SJCRH30 (cell line): Measurements from ENCODE around the gene MSS51. TPM values are rescaled to one million over a fixed set of nuclear protein-coding genes. Genes with fewer than 3 reads are reported as not detected.
"Not testable (repeated sequence)": the region's sequence is repeated elsewhere in the genome, so short reads cannot be mapped to it uniquely, and the experiment has no call there.

Experiments
- DNase-seq, 2 experiments: peaks; one replicate each; pipeline ENCODE4 v3.0.0-alpha.2; 2015 to 2020
- H3K27ac ChIP-seq: fragments of 250-450 bp; sonication (Bioruptor Pico); 2 replicates; pipeline ENCODE4 v1.5.1; 2020; ENCODE audit warnings: mild to moderate bottlenecking, moderate library complexity
- H3K27me3 ChIP-seq: fragments of 250-450 bp; sonication (Bioruptor Pico); 2 replicates; pipeline ENCODE4 v1.5.1; 2020; ENCODE audit warnings: mild to moderate bottlenecking, moderate library complexity
- H3K36me3 ChIP-seq: fragments of 250-450 bp; sonication (Bioruptor Pico); 2 replicates; pipeline ENCODE4 v1.5.1; 2020; ENCODE audit warnings: mild to moderate bottlenecking, moderate library complexity
- H3K4me1 ChIP-seq: fragments of 250-450 bp; sonication (Bioruptor Pico); 2 replicates; pipeline ENCODE4 v1.5.1; 2020; ENCODE audit warnings: mild to moderate bottlenecking, moderate library complexity
- H3K4me3 ChIP-seq: fragments of 250-450 bp; sonication (Bioruptor Pico); 2 replicates; pipeline ENCODE4 v1.5.1; 2020; ENCODE audit warnings: mild to moderate bottlenecking, moderate library complexity
- H3K9me3 ChIP-seq: fragments of 250-450 bp; sonication (Bioruptor Pico); replicated peaks from 2 replicates; pipeline ENCODE4 v1.5.1; 2020; ENCODE audit warnings: mild to moderate bottlenecking, moderate library complexity
- total RNA-seq: library from RNA; depleted of rRNA; stranded (reverse); fragments of >200 nt; shearing (Covaris generic); gene quantifications from 2 replicates; pipeline ENCODE4 v1.2.3, GENCODE V29; 2014; rRNA removed

The MSS51 gene
- total RNA-seq, 1 experiment from 2014 or later = 1.2 TPM

DNA sequence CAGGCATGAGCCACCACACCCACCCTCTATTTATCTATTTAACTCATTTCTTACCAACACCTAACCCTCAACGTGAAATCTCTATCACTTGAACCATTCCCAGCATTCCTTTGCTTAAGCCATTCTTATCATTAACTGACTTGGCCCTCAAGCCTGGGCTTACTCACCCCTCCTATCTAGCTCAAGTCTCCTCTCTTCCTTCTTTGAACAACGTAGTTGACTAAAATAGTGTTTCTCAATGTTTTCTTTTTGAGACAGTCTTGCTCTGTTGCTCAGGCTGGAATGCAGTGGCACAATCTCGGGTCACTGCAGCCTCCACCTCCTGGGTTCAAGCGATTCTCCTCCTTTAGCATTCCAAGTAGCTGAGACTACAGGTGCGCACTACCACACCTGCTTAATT lies 26.5 kb downstream of the MSS51 start:
- Histone ChIP-seq H3K9me3 (no peaks in the 10 kb centered on the region), H3K27me3 (no peaks in the 10 kb centered on the region), H3K27ac (no peak overlapping the region), H3K36me3 (0 out of 2 replicates have a peak, but pooled peaks cover 3% of the 10 kb centered on the region), H3K4me3 (no peak overlapping the region), H3K4me1 (no peaks in the 10 kb centered on the region)
- no peak for DNase-seq

DNA sequence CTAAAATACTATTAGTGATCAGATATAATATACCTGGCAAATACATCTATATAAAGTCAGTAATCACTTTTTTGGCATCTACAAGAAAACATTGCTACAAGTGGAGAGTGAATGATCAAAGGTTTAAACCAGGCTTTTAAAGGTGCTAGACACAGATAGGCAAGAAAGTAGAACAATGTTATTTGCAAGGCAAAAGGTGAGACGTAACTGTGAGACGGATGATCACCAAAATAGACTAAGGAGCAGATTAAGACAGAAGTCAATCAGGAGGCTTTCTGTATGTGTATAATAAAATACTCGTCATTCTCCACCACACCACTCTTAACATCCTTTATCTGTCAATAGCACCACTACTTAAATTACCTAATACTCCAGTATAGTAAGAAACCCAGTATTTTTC lies 27.8 kb downstream of the MSS51 start:
- Histone ChIP-seq H3K36me3 (0 out of 2 replicates have a peak, but pooled peaks cover 3% of the 10 kb centered on the region), H3K4me1 (no peaks in the 10 kb centered on the region), H3K9me3 (no peaks in the 10 kb centered on the region), H3K27me3 (no peaks in the 10 kb centered on the region), H3K27ac (no peak overlapping the region), H3K4me3 (no peak overlapping the region)
- DNase-seq = no peak

DNA sequence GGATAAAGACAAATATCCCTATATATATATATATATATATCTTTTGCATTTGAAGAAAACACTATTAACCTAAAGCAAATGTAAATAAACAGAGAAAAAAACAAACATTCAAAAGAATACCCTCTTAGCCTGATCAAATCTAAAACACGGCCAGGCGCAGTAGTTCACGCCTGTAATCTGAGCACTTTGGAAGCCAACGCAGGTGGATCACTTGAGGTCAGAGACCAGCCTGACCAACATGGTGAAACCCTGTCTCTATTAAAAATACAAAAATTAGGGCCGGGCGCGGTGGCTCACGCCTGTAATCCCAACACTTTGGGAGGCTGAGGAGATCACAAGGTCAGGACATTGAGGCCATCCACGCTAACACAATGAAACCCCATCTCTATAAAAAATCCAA lies 28.7 kb downstream of the MSS51 start:
- DNase-seq = no peak
- H3K27ac ChIP-seq = no peak overlapping the region
- no peaks in the 10 kb centered on the region for H3K4me1 ChIP-seq
- no peak overlapping the region for H3K4me3 ChIP-seq
- H3K9me3 ChIP-seq = no peaks in the 10 kb centered on the region
- 0 out of 2 replicates have a peak, but pooled peaks cover 3% of the 10 kb centered on the region for H3K36me3 ChIP-seq
- no peaks in the 10 kb centered on the region for H3K27me3 ChIP-seq

DNA sequence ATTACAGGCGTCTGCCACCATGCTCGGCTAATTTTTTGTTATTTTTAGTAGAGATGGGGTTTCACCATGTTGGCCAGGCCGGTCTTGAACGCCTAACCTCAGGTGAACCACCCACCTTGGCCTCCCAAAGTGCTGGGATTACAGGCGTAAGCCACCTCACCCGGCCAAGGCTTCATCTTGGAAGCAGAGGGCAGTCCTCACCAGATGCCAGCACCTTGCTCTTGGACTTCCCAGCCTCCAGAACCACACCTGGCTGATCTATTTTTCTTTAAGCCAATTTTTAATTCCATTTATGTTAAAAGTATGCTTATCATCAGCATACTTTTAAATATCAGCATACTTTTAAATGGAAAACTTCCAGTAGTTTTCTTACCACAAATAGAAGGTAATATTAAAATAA lies 31.7 kb downstream of the MSS51 start:
- Histone ChIP-seq H3K36me3 (peaks cover 19% of the 10 kb centered on the region), H3K4me3 (no peak overlapping the region), H3K27ac (no peak overlapping the region), H3K9me3 (no peaks in the 10 kb centered on the region), H3K4me1 (no peaks in the 10 kb centered on the region), H3K27me3 (no peaks in the 10 kb centered on the region)
- no peak for DNase-seq

DNA sequence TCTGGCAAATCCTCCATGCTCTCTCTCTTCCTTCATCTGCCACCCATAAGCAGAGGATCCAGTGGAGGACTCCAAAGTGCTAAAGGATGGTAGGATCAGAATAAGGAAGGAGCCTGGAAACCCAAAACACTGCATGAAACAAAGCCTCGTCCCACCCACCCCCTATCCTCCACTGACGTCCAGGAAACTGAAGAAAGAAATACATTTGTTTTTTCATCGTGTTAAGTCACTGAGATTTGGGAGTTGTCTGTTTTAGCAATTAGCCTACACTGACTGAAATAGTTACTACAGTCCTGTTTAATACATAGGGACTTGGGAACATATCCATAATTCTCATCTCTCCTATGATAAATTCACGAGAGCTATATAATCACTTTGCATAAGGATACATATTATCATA lies 34.3 kb downstream of the MSS51 start:
- no peak for DNase-seq
- Histone ChIP-seq H3K36me3 (peaks cover 38% of the 10 kb centered on the region), H3K4me1 (no peaks in the 10 kb centered on the region), H3K9me3 (no peaks in the 10 kb centered on the region; the same call in 1 of the 2 replicates), H3K4me3 (no peak overlapping the region), H3K27ac (no peak overlapping the region), H3K27me3 (no peaks in the 10 kb centered on the region)

DNA sequence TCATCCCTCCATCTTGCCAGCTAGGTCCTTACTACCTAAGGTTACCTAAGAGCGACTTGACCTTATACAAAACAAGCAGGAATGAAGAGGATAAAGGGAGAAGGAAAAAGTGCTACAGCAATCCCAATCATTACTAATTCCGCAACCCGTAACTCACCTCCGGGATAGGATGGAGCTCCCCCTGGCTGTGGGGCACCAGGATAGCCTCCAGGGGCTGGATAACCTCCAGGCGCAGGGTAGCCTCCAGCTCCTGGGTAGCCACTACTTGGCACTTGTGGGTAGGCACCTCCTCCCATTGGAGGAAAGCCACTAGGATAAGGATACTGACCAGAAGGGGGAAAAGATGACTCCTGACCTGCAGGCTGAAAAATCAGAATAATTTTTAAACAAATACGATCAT lies 35.3 kb downstream of the MSS51 start:
- Histone ChIP-seq H3K4me1 (no peaks in the 10 kb centered on the region), H3K4me3 (no peak overlapping the region), H3K9me3 (no peaks in the 10 kb centered on the region; the same call in 1 of the 2 replicates), H3K36me3 (peaks cover 40% of the 10 kb centered on the region), H3K27ac (no peak overlapping the region), H3K27me3 (no peaks in the 10 kb centered on the region)
- no peak for DNase-seq

DNA sequence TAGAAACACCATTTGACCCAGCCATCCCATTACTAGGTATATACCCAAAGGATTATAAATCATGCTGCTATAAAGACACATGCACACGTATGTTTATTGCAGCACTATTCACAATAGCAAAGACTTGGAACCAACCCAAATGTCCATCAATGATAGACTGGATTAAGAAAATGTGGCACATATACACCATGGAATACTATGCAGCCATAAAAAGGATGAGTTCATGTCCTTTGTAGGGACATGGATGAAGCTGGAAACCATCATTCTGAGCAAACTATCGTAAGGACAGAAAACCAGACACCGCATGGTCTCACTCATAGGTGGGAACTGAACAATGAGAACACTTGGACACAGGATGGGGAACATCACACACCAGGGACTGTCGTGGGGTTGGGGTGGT lies 39.0 kb downstream of the MSS51 start:
- H3K27me3 ChIP-seq, H3K9me3 ChIP-seq, DNase-seq, H3K4me1 ChIP-seq, H3K27ac ChIP-seq, H3K4me3 ChIP-seq: not testable (repeated sequence)
- peaks cover 50% of the 10 kb centered on the region for H3K36me3 ChIP-seq

DNA sequence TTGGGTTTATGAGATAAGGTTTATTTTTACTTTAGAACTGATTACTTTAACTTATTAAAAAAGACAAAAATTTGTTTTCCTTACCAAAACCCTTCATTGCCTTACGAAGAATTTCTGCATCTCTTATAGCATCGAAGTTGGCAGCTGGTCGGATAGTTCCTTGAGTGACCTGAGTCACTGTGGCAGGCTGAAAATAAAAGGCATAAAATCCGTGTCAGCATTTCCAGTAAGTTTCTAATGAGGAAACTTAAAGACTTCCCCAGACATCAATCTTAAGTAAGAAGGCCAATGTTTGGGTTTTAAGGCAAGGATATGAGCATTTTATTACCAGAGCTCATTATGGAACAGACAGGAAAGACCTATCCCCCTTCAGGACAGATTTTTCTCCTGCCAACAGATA lies 45.1 kb downstream of the MSS51 start:
- no peaks in the 10 kb centered on the region for H3K4me1 ChIP-seq
- H3K36me3 ChIP-seq = peaks cover 28% of the 10 kb centered on the region
- no peak overlapping the region for H3K4me3 ChIP-seq
- H3K9me3 ChIP-seq = no peaks in the 10 kb centered on the region
- H3K27ac ChIP-seq = no peak overlapping the region
- no peaks in the 10 kb centered on the region for H3K27me3 ChIP-seq
- no peak for DNase-seq

DNA sequence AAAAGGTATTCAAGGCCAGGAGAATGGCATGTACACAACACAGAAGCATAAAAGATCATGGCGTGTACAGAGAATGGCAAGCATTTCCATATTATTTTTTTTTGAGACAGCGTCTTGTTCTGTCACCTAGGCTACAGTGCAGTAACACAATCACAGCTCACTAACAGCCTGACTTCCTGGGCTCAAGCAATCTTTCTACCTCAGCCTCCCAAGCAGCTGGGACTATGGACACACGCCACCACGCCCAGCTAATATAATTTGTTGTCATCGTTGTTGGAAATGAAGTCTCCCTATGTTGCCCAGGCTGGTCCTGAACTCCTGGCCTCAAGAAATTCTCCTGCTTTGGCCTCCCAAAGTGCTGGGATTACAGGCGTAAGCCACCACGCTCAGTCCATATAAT lies 46.8 kb downstream of the MSS51 start:
- Histone ChIP-seq H3K27me3 (no peaks in the 10 kb centered on the region), H3K27ac (no peak overlapping the region), H3K36me3 (peaks cover 40% of the 10 kb centered on the region), H3K9me3 (no peaks in the 10 kb centered on the region), H3K4me3 (no peak overlapping the region), H3K4me1 (no peaks in the 10 kb centered on the region)
- no peak for DNase-seq

DNA sequence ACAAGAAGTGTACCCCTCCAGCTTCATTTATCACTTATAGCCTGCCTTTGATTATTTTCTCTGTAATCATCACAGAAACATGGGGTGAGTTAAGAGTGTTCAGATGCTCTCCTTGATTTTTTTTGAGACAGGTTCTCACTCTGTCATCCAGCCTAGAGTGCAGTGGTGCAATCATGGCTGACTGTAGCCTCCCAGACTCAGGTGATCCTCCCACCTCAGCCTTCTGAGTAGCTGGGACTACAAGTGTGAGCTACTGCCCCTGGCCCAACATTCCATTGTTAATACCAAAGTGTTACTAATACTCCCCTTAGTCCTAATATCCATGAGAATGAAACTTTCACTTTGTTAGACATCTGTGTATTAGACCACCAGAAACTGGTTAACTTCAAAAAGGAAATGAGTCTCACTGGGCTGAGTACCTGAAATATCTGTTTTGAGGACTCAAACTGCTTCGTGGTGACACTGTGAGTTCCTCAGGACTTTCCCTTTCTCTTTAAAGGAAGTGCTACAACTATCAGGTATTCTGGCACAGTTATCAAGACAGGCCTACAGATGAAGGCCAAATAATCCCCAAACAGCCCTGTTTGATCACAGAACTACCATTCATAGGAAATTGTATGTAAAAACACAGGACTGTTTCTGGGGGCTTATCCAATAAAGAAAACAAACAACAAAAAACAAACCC lies 54.2 kb downstream of the MSS51 start:
- no peak overlapping the region for H3K4me3 ChIP-seq
- no peaks in the 10 kb centered on the region for H3K4me1 ChIP-seq
- peaks cover 49% of the 10 kb centered on the region for H3K36me3 ChIP-seq
- no peak overlapping the region for H3K27ac ChIP-seq
- no peak for DNase-seq
- H3K9me3 ChIP-seq = no peaks in the 10 kb centered on the region
- H3K27me3 ChIP-seq = no peaks in the 10 kb centered on the region

DNA sequence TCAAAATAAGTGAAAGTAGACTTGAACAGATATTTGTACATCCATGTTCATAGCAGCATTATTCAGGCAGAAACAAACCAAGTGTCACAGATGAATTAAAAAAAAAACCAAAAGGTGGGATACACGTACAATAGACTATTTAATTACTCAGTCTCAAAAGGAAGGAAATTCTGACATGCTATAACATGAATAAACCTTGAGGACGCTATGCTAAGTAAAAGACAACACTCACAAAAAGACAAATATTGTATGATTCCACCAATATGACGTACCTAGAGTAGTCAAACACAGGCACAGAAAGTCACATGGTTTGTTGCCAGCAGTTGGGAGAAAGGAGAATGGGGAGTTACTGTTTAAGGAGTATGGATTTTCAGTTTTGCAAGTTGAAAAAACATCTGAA lies 56.7 kb downstream of the MSS51 start:
- Histone ChIP-seq H3K9me3 (no peaks in the 10 kb centered on the region), H3K27me3 (no peaks in the 10 kb centered on the region), H3K36me3 (peaks cover 37% of the 10 kb centered on the region), H3K4me1 (no peaks in the 10 kb centered on the region), H3K4me3 (no peak overlapping the region), H3K27ac (no peak overlapping the region)
- DNase-seq = no peak

Other genes with a start within 250 kb of the MSS51 start
- gene DNAJC9, start 186.3 kb downstream of the MSS51 start, total RNA-seq = 59.7 and 70.0 TPM in 2 replicates
- gene MRPS16, start 180.9 kb downstream of the MSS51 start, total RNA-seq = 93.4 and 94.9 TPM in 2 replicates
- 0.12 TPM in 1 of 2 replicates, not detected in the other for gene CFAP70, start 74.7 kb downstream of the MSS51 start, total RNA-seq
- gene ANXA7, start 19.5 kb downstream of the MSS51 start, total RNA-seq = 52.2 and 55.7 TPM in 2 replicates
- 32.1 and 41.3 TPM in 2 replicates for gene PPP3CB, start 62.5 kb upstream of the MSS51 start, total RNA-seq
- gene USP54, start 157.8 kb upstream of the MSS51 start, total RNA-seq = 27.0 and 29.9 TPM in 2 replicates
- 0.26 and 0.84 TPM in 2 replicates for gene MYOZ1, start 207.9 kb upstream of the MSS51 start, total RNA-seq
- gene SYNPO2L, start 222.5 kb upstream of the MSS51 start, total RNA-seq = 1.8 and 2.1 TPM in 2 replicates